HG03066 (cell line): ENCODE results near the gene VAMP7.
"Not testable (repeated sequence)": the region's sequence is repeated elsewhere in the genome, so short reads cannot be mapped to it uniquely, and the experiment has no call there.

Source experiments
- ATAC-seq: cut with Tn5 transposase; IDR thresholded peaks from one replicate; pipeline ENCODE4 v1.9.1; 2021; ENCODE audit warnings: low read depth; ENCODE audit not compliant: unreplicated experiment

VAMP7 gene

GRCh38 chrX:155881158-155881993, at the start of gene VAMP7:
Gene VAMP7, plus strand, starts transcription at chrX:155881345. Its CDS starts 8,122 bp downstream, at chrX:155889467.
- ATAC-seq = peak; percentile 95

GRCh38 chrX:155841232-155841631, 39.9 kb upstream of the VAMP7 start:
- no peak for ATAC-seq

- not testable (repeated sequence) for ATAC-seq
These were observed 29.4 kb upstream of the VAMP7 start for GRCh38 chrX:155851786-155852185.

- ATAC-seq = no peak
These were observed 23.6 kb upstream of the VAMP7 start for GRCh38 chrX:155857561-155857960.

GRCh38 chrX:155864655-155865054, 16.5 kb upstream of the VAMP7 start:
- no peak for ATAC-seq

- ATAC-seq = no peak
These were observed 16.0 kb upstream of the VAMP7 start for GRCh38 chrX:155865193-155865592.

- no peak for ATAC-seq
These were observed 13.3 kb upstream of the VAMP7 start for GRCh38 chrX:155867821-155868220.

GRCh38 chrX:155870958-155871357, 10.2 kb upstream of the VAMP7 start:
- no peak for ATAC-seq

GRCh38 chrX:155871934-155872333, 9.2 kb upstream of the VAMP7 start:
- ATAC-seq = no peak

- ATAC-seq = no peak
These were observed 8.0 kb upstream of the VAMP7 start for GRCh38 chrX:155873188-155873587.

- no peak for ATAC-seq
These were observed 6.4 kb upstream of the VAMP7 start for GRCh38 chrX:155874571-155875244.

GRCh38 chrX:155876704-155877103, 4.4 kb upstream of the VAMP7 start:
- no peak for ATAC-seq

- ATAC-seq = no peak
These were observed 3.9 kb upstream of the VAMP7 start for GRCh38 chrX:155877288-155877687.

- ATAC-seq = no peak
These were observed 473 bp upstream of the VAMP7 start for GRCh38 chrX:155880586-155881157.

GRCh38 chrX:155886409-155886808, 5.3 kb downstream of the VAMP7 start:
- no peak for ATAC-seq

- ATAC-seq = no peak
These were observed 7.0 kb downstream of the VAMP7 start for GRCh38 chrX:155888139-155888538.

- ATAC-seq = no peak
These were observed 8.2 kb downstream of the VAMP7 start for GRCh38 chrX:155889328-155889727.

- no peak for ATAC-seq
These were observed 10.5 kb downstream of the VAMP7 start for GRCh38 chrX:155891446-155892210.

GRCh38 chrX:155893521-155893920, 12.4 kb downstream of the VAMP7 start:
- ATAC-seq = no peak

GRCh38 chrX:155896512-155896911, 15.4 kb downstream of the VAMP7 start:
- no peak for ATAC-seq

- no peak for ATAC-seq
These were observed 18.2 kb downstream of the VAMP7 start for GRCh38 chrX:155899366-155899765.
